K562 (cell line): Measurements from ENCODE around the gene UCN. TPM values are rescaled to one million over a fixed set of nuclear protein-coding genes. Genes with fewer than 3 reads are reported as not detected.

Experiments
- CREM ChIP-seq: IDR thresholded peaks from 2 replicates; pipeline ENCODE4 v1.6.1; 2014; ENCODE audit warnings: antibody characterized with exemption, low read depth
- FUS ChIP-seq: fragments of 200-400 bp; formaldehyde crosslinking; optimal IDR thresholded peaks from 2 replicates; pipeline ENCODE3; 2017; ENCODE audit warnings: low read depth, low read length
- MTA1 ChIP-seq: fragments of 450-650 bp; IDR thresholded peaks from 2 replicates; pipeline ENCODE4 v1.6.1; 2017; ENCODE audit warnings: borderline replicate concordance
- SRF ChIP-seq, 2 experiments: fragments of 250-450, 450-650 bp in 1 of 2; sonication (Bioruptor Pico) in 1 of 2; sonication (generic) in 1 of 2; formaldehyde crosslinking; IDR thresholded peaks; 2 replicates each; pipeline versions ENCODE4 v1.5.0 to v1.5.1; 2020 to 2022; ENCODE audit warnings: mild to moderate bottlenecking in 1 of 2, missing genetic modification reagents in 1 of 2
- THRAP3 ChIP-seq: fragments of 450-650 bp; IDR thresholded peaks from 2 replicates; pipeline ENCODE4 v1.6.1; 2016; ENCODE audit warnings: mild to moderate bottlenecking, inconsistent platforms, borderline replicate concordance
- polyA plus RNA-seq, 8 experiments: library from polyadenylated mRNA; depleted of rRNA in 4 of 8; stranded (reverse) in 5 of 8; unstranded in 3 of 8; fragments of >200 nt; fragmentation: Nextera tagmentation in 2 of 8; fragmentation: Illumina TruSeq in 1 of 8; extraction: Ambion mirVana in 2 of 8; extraction: Trizol in 1 of 8; gene quantifications; 2 replicates each; pipeline versions ENCODE4 v1.2.1 to v1.2.3, GENCODE V29; 2011 to 2014; ENCODE audit warnings: inconsistent platforms in 1 of 8, missing spikeins in 1 of 8
- total RNA-seq, 7 experiments: library from RNA; depleted of rRNA in 6 of 7; stranded (reverse); fragments of >200 nt in 6 of 7; fragmentation: Illumina TruSeq in 2 of 7; extraction: Trizol in 2 of 7; gene quantifications; 2 replicates each; pipeline versions ENCODE4 v1.2.1 to v1.2.3, GENCODE V29; 2011 to 2021; ENCODE audit warnings: low replicate concordance in 1 of 7
- TF ChIP-seq, protein P1 (sequence below), 3 experiments: fragments of 200-800 bp in 1 of 3; fragments of 250-450 bp in 1 of 3; fragments of 450-650 bp in 1 of 3; sonication (Bioruptor Pico) in 1 of 3; sonication (Bioruptor generic) in 1 of 3; formaldehyde crosslinking in 1 of 3; IDR thresholded peaks; 2 replicates each; pipeline versions ENCODE4 v1.6.1 to v1.8.0; 2016 to 2022; ENCODE audit warnings: mild to moderate bottlenecking in 2 of 3, missing genetic modification characterization in 2 of 3, missing compliant biosample characterization in 1 of 3, moderate library complexity in 1 of 3

The UCN gene
- total and polyA plus RNA-seq, 9 of the 15 experiments (the other 6 are each of a cell fraction or from before 2014, with no cell fraction given): 0.10 to 2.7 (median 0.43) TPM

DNA sequence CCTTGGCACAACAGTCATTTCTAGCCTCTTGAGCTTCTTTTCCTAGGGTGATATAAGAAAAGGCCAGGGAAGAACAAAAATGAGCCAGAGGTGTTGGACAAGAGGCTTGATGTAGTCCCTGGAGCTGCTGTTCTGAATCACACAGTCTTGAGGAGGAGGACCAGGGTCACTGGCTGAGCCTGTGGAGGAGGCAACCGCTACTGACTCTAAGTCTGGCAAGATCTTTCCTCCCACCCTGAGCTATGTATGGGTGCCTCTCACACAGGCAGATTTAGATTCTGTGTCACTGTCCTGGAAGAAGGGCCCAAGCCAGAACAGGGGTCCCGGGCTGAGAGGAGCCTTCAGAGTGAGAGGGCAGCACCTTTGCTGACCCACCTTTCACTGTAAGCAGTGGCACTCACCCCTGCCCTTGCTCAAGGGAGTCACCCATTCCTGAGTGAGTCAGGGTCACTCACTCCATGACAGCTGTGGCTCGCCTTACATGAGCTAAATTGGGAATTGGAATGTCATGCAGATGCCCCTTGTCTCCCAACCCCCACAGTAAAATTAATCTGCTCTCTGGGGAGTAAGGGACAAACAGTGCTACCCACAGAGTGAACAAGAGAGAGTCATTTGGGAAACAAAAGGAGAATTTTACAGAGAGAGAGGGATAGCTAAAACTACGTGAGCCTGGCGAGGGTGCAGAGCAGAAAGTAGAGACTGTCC lies 26.2 kb downstream of the UCN start, which contains the start of gene TRIM54 (continued):
- no peak for TF ChIP-seq THRAP3
- TF ChIP-seq CREM: no peak
- TF ChIP-seq SRF (CRISPR knock-in tag; IDR thresholded peaks at IDR 0.05): no peak
- no peak for TF ChIP-seq MTA1
- TF ChIP-seq, protein P1, sequence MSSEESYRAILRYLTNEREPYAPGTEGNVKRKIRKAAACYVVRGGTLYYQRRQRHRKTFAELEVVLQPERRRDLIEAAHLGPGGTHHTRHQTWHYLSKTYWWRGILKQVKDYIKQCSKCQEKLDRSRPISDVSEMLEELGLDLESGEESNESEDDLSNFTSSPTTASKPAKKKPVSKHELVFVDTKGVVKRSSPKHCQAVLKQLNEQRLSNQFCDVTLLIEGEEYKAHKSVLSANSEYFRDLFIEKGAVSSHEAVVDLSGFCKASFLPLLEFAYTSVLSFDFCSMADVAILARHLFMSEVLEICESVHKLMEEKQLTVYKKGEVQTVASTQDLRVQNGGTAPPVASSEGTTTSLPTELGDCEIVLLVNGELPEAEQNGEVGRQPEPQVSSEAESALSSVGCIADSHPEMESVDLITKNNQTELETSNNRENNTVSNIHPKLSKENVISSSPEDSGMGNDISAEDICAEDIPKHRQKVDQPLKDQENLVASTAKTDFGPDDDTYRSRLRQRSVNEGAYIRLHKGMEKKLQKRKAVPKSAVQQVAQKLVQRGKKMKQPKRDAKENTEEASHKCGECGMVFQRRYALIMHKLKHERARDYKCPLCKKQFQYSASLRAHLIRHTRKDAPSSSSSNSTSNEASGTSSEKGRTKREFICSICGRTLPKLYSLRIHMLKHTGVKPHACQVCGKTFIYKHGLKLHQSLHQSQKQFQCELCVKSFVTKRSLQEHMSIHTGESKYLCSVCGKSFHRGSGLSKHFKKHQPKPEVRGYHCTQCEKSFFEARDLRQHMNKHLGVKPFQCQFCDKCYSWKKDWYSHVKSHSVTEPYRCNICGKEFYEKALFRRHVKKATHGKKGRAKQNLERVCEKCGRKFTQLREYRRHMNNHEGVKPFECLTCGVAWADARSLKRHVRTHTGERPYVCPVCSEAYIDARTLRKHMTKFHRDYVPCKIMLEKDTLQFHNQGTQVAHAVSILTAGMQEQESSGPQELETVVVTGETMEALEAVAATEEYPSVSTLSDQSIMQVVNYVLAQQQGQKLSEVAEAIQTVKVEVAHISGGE (CRISPR knock-in tag; IDR thresholded peaks at IDR 0.05): no peak
- TF ChIP-seq FUS: no peak
